ENCODE results near the gene REPIN1. TPM values are rescaled to one million over a fixed set of nuclear protein-coding genes. Genes with fewer than 3 reads are reported as not detected.

The REPIN1 gene
- total RNA-seq, 1 experiment from 2014 or later: 28.2 TPM

Other genes with a start within 250 kb of the REPIN1 start
- 7.9 and 9.5 TPM in 2 replicates for gene LRRC61, start 45.5 kb upstream of the REPIN1 start, total RNA-seq (2014; rRNA removed; shearing (Covaris generic))
- 9.7 and 18.1 TPM in 2 replicates for gene ACTR3C, start 45.3 kb upstream of the REPIN1 start, total RNA-seq (2014; rRNA removed; shearing (Covaris generic))
- gene RARRES2, start 27.2 kb upstream of the REPIN1 start, total RNA-seq (2014; rRNA removed; shearing (Covaris generic)): 1.4 TPM in 1 of 2 replicates, not detected in the other
- gene ZNF775, start 10.5 kb downstream of the REPIN1 start, total RNA-seq (2014; rRNA removed; shearing (Covaris generic)): 1.8 and 3.4 TPM in 2 replicates
- gene GIMAP8, start 81.8 kb downstream of the REPIN1 start, total RNA-seq (2014; rRNA removed; shearing (Covaris generic)): 0.12 TPM in 1 of 2 replicates, not detected in the other
- not detected in 2 replicates for gene GIMAP7, start 146.1 kb downstream of the REPIN1 start, total RNA-seq (2014; rRNA removed; shearing (Covaris generic))
- not detected in 2 replicates for gene GIMAP4, start 198.6 kb downstream of the REPIN1 start, total RNA-seq (2014; rRNA removed; shearing (Covaris generic))

All from RPMI7951 (cell line).